ENCODE data around the gene FAM90A1.
"Not testable (repeated sequence)": the region's sequence is repeated elsewhere in the genome, so short reads cannot be mapped to it uniquely, and the experiment has no call there.

- not testable (repeated sequence) for TF ChIP-seq CTCF (IDR thresholded peaks at IDR 0.05 in 4 of 5, conservative IDR thresholded peaks at IDR 0.05 in 1 of 5)
- peak in 1 of 2 donors; percentile 2 for TF ChIP-seq POLR2A (IDR thresholded peaks at IDR 0.05)
These were observed 16.3 kb upstream of the FAM90A1 start for GRCh38 chr12:8243682-8244161.
